ENCODE data around the gene ZBTB5. TPM values are rescaled to one million over a fixed set of nuclear protein-coding genes. Genes with fewer than 3 reads are reported as not detected.
"Not testable (repeated sequence)": the region's sequence is repeated elsewhere in the genome, so short reads cannot be mapped to it uniquely, and the experiment has no call there.

ZBTB5 gene
- total RNA-seq, 1 experiment from 2014 or later: 14.6 TPM

- no peak for DNase-seq (ENCODE audit: low spot score)
These were observed 58.4 kb downstream of the ZBTB5 start for GRCh38 chr9:37406603-37407401.

- no peak for DNase-seq (ENCODE audit: low spot score)
These were observed 59.4 kb downstream of the ZBTB5 start for GRCh38 chr9:37405764-37406380.

DNA sequence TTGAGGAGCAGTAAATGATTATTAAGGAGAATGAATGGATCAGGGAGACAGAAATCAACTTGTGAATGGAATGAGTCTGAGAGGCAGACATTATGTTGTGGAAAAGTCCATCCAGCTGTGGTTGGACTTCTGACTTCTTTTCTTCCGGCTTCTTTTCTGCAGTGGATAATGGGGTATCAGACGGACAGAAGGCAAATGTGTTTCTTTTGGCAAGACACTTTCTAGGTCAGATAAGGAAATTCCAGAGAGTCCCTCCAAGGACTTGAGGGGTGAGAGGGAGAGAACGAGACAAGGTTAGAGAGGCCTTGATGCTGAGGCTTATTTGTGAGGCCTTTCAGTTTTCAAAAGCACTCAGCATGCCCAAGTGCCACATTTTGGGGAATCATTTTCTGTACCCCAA, 59.9 kb downstream of the ZBTB5 start:
- no peak for DNase-seq (ENCODE audit: low spot score)

DNA sequence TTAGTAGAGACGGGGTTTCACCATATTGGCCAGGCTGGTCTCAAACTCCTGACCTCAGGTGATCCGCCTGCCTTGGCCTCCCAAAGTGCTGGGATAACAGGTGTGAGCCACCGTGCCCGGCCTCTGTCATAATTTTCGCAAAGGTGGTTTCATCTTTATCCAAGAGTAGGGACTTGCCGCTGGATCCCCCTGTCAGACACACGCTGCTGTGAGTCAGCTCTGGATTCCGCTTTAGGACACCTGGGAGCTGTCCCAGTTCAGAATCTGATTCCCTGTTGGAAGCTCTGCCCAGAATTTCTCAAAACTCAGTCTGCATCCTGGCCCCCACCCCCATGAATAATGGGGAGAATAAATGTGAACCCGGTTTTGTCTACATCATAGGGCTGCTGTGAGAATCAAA, 60.7 kb downstream of the ZBTB5 start:
- DNase-seq (ENCODE audit: low spot score): no peak

- DNase-seq (ENCODE audit: low spot score): no peak
These were observed 65.9 kb downstream of the ZBTB5 start for GRCh38 chr9:37399336-37399735.

GRCh38 chr9:37398464-37399025, 66.7 kb downstream of the ZBTB5 start:
- no peak for DNase-seq (ENCODE audit: low spot score)

- DNase-seq (ENCODE audit: low spot score): not testable (repeated sequence)
These were observed 67.3 kb downstream of the ZBTB5 start for GRCh38 chr9:37397948-37398347.

DNA sequence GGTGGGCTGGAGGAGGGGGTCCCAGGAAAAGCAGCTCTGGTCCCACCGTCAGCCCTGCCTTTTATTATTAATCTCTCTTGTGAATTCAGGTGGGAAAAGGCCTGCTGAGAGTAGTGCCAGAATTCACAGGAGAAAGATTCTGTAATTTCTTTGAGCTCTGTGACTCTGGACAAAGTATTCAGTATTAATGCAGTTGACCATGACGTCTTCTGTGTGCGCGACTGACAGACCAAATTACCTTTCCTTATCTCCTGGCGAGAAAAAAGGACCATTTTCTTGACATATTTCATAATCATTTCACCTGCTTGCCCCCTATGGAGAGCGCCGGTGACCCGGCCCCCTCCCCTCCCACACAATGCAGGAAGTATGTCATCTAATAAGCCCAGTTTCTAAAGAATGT, 69.6 kb downstream of the ZBTB5 start:
- no peak for DNase-seq (ENCODE audit: low spot score)

DNA sequence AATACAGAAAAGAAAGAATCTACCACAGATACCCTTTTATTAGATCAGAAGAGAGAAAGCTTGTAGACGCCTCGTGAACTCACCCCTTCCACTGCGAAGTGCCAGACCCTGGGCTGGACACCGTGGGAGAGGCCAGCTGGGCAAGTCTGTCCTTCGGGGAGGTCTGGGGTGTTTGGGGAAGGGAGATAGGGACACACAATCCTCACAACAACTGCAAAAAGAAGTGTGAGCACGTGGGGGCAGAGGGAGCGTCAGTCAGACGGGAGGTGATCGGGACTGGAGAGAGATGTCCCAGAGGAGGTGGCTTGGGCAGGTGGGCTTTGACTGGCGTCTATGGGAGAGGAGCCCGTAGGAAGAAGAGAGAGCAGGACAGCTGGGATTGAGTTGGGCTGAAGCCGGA, 70.0 kb downstream of the ZBTB5 start:
- no peak for DNase-seq (ENCODE audit: low spot score)

DNA sequence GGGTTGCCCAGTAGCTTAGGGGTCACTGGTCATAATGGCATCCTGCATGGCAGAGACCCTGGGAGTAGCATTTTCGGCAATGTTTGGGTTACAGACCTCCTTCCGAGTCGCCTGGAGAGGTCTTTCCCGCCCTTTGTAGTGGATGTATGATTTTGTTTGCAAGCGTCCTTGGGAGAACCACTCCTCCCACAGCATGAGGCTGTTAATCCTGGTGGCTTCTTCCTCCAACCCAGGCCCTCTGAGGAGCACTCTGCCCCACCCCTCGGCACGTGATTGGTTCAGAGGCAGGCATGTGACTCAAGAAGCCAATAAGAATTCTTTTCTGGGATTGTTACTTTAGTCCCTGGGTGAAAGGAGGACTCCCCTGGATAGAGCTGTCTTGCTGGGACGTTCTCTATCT, 73.0 kb downstream of the ZBTB5 start:
- no peak for DNase-seq (ENCODE audit: low spot score)

DNA sequence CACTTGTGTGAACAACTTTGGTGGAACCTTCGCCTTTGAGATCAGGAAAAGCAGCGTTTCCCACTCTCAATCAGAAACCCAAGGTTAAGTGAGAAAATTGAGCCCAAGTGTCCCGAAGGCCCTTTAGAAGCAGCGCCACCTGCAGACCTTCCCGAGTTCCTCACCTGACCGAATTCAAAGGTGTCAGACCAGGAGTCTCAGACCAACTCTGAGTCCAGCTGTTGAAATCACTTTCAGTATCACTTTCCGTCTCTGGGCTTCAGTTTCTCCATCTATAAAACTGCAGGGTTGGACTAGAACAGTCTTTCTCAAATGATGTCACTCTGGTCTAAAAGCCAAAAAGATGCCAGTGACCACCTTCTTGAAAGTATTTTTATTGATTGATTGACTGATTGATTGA, 74.5 kb downstream of the ZBTB5 start:
- peak; percentile 39 for DNase-seq (ENCODE audit: low spot score)

Other genes with a start within 250 kb of the ZBTB5 start
- 172 and 191 TPM in 2 replicates for gene GRHPR, start 42.8 kb downstream of the ZBTB5 start, total RNA-seq (2014; rRNA removed; shearing (Covaris generic))
- gene POLR1E, start 20.5 kb upstream of the ZBTB5 start, total RNA-seq (2014; rRNA removed; shearing (Covaris generic)): 57.2 and 59.7 TPM in 2 replicates
- 7.2 and 9.8 TPM in 2 replicates for gene FBXO10, start 110.9 kb upstream of the ZBTB5 start, total RNA-seq (2014; rRNA removed; shearing (Covaris generic))
- 357 and 397 TPM in 2 replicates for gene TOMM5, start 127.1 kb upstream of the ZBTB5 start, total RNA-seq (2014; rRNA removed; shearing (Covaris generic))
- not detected in 2 replicates for gene FRMPD1, start 185.5 kb upstream of the ZBTB5 start, total RNA-seq (2014; rRNA removed; shearing (Covaris generic))

Measured in H4 (cell line).